Measurements from ENCODE around the gene DCDC1. TPM values are rescaled to one million over a fixed set of nuclear protein-coding genes. Genes with fewer than 3 reads are reported as not detected.

The DCDC1 gene
- total RNA-seq, 1 experiment from 2014 or later: 0.22 TPM

- TF ChIP-seq ARID4B (CRISPR knock-in tag; IDR thresholded peaks at IDR 0.05; ENCODE audit: borderline replicate concordance): no peak
- no peak for TF ChIP-seq ZNF219 (CRISPR knock-in tag; IDR thresholded peaks at IDR 0.05; ENCODE audit: borderline replicate concordance)
- no peak for TF ChIP-seq ZNF281 (CRISPR knock-in tag; IDR thresholded peaks at IDR 0.05)
Observed at GRCh38 chr11:31383116-31383515, 13.6 kb upstream of the DCDC1 start (continued).

- Mint-ChIP-seq H3K27ac (no peak overlapping the region), H3K4me3 (no peak overlapping the region), H3K27me3 (ENCODE audit: low read depth) (no peaks in the 10 kb centered on the region), H3K4me1 (peaks cover under 1% of the 10 kb centered on the region; the same call in 1 of the 2 replicates), H3K36me3 (no peaks in the 10 kb centered on the region), H3K9me3 (no peaks in the 10 kb centered on the region)
- DNase-seq (ENCODE audit: low spot score) (no peak), ATAC-seq (no peak)
- CTCF ChIA-PET: no interaction called here
- POLR2A ChIA-PET: no interaction called here
- TF ChIP-seq FOXK1 (CRISPR knock-in tag; IDR thresholded peaks at IDR 0.05) (no peak), TP53 (CRISPR knock-in tag; IDR thresholded peaks at IDR 0.05) (no peak), MYBL2 (CRISPR knock-in tag; IDR thresholded peaks at IDR 0.05) (no peak), MAX (CRISPR knock-in tag; IDR thresholded peaks at IDR 0.05) (no peak), TEAD4 (CRISPR knock-in tag; IDR thresholded peaks at IDR 0.05) (no peak), FOXP1 (CRISPR knock-in tag; IDR thresholded peaks at IDR 0.05; ENCODE audit: borderline replicate concordance) (no peak), ESRRA (CRISPR knock-in tag; IDR thresholded peaks at IDR 0.05; ENCODE audit: borderline replicate concordance) (no peak), CTCF (IDR thresholded peaks at IDR 0.05) (no peak), E2F4 (CRISPR knock-in tag; IDR thresholded peaks at IDR 0.05; ENCODE audit: borderline replicate concordance, low read depth) (no peak), IRF1 (CRISPR knock-in tag; IDR thresholded peaks at IDR 0.05) (no peak), PREB (CRISPR knock-in tag; IDR thresholded peaks at IDR 0.05; ENCODE audit: borderline replicate concordance) (no peak), ATF3 (CRISPR knock-in tag; conservative IDR thresholded peaks at IDR 0.05) (no peak), TCF7 (CRISPR knock-in tag; IDR thresholded peaks at IDR 0.05; ENCODE audit: low read depth) (no peak), NFE2L1 (CRISPR knock-in tag; IDR thresholded peaks at IDR 0.05) (no peak), STAT6 (CRISPR knock-in tag; conservative IDR thresholded peaks at IDR 0.05; ENCODE audit: low read depth) (no peak), NFYB (CRISPR knock-in tag; conservative IDR thresholded peaks at IDR 0.05; ENCODE audit: low read depth) (no peak), RORB (CRISPR knock-in tag; IDR thresholded peaks at IDR 0.05) (no peak)
Observed at GRCh38 chr11:31375879-31376278, 6.3 kb upstream of the DCDC1 start.

All from WTC11 (cell line).